ENCODE data around the gene ADD3. TPM values are rescaled to one million over a fixed set of nuclear protein-coding genes. Genes with fewer than 3 reads are reported as not detected.

Gene ADD3
- total and polyA plus RNA-seq, 4 donors = 15.4 to 55.9 (median 22.8) TPM

DNA sequence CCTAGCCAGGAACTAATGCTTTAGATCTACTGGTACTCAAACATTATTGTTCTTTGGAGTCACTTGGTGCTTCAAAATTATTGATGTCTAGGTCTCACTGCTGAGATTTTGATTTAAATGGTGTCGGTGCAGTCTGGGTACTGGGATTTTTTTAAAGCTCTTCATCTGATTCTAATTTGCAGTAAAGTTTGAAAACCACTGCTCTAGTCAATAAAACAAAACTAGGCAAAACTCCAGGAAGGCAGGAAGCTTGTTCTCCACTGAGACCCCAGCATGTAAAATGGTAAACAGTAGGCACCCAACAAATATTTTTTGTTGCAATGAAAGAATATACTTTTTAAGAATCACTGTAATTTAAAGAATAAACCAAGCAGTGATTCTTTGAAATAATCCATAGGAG, 49.7 kb downstream of the ADD3 start:
- WGBS = 82% methylated on average over 1 of the region's 1 CpG
- no peaks in the 10 kb centered on the region for H3K36me3 ChIP-seq (ENCODE audit: control insufficient read depth in 4 of 4, insufficient read depth in 3 of 4, low read depth in 1 of 4, low read length in 3 of 4)
- TF ChIP-seq, protein P1, sequence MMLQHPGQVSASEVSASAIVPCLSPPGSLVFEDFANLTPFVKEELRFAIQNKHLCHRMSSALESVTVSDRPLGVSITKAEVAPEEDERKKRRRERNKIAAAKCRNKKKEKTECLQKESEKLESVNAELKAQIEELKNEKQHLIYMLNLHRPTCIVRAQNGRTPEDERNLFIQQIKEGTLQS (IDR thresholded peaks at IDR 0.05) = no peak
- TF ChIP-seq TAF1 (conservative IDR thresholded peaks at IDR 0.05) (no peak), GABPA (IDR thresholded peaks at IDR 0.05 in 1 of 2, conservative IDR thresholded peaks at IDR 0.05 in 1 of 2) (no peak), FOXA1 (IDR thresholded peaks at IDR 0.05) (no peak), CTCF (IDR thresholded peaks at IDR 0.05; ENCODE audit: low read depth, low read length, missing input control) (no peak), RAD21 (IDR thresholded peaks at IDR 0.05) (no peak), FOXA2 (IDR thresholded peaks at IDR 0.05) (no peak), YY1 (IDR thresholded peaks at IDR 0.05) (no peak), HNF4A (conservative IDR thresholded peaks at IDR 0.05) (no peak), EGR1 (IDR thresholded peaks at IDR 0.05; ENCODE audit: low read depth in 2 of 2) (no peak), JUND (IDR thresholded peaks at IDR 0.05) (no peak), NR2F2 (IDR thresholded peaks at IDR 0.05) (no peak), SP1 (IDR thresholded peaks at IDR 0.05) (no peak)
- TF ChIP-seq, protein P2, sequence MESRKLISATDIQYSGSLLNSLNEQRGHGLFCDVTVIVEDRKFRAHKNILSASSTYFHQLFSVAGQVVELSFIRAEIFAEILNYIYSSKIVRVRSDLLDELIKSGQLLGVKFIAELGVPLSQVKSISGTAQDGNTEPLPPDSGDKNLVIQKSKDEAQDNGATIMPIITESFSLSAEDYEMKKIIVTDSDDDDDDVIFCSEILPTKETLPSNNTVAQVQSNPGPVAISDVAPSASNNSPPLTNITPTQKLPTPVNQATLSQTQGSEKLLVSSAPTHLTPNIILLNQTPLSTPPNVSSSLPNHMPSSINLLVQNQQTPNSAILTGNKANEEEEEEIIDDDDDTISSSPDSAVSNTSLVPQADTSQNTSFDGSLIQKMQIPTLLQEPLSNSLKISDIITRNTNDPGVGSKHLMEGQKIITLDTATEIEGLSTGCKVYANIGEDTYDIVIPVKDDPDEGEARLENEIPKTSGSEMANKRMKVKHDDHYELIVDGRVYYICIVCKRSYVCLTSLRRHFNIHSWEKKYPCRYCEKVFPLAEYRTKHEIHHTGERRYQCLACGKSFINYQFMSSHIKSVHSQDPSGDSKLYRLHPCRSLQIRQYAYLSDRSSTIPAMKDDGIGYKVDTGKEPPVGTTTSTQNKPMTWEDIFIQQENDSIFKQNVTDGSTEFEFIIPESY (IDR thresholded peaks at IDR 0.05) = no peak
- H3K4me3 ChIP-seq (ENCODE audit: low read depth in 1 of 3, low read length in 3 of 3) = no peak overlapping the region
- no peak overlapping the region for H3K9ac ChIP-seq (ENCODE audit: low read depth in 1 of 2, low read length in 2 of 2)
- peaks cover 0 to 9% (median 2%) of the 10 kb centered on the region in 4 donors for H3K4me1 ChIP-seq (ENCODE audit: control insufficient read depth in 4 of 4, insufficient read depth in 4 of 4, low read length in 3 of 4)
- DNase-seq (ENCODE audit: low spot score) = no peak
- no peaks in the 10 kb centered on the region for H3K9me3 ChIP-seq (ENCODE audit: control insufficient read depth in 4 of 4, low read length in 3 of 4)
- H3K27ac ChIP-seq (ENCODE audit: low read depth in 1 of 2, low read length in 2 of 2) = no peak overlapping the region
- no peaks in the 10 kb centered on the region for H3K27me3 ChIP-seq (ENCODE audit: control insufficient read depth in 4 of 4, insufficient read depth in 4 of 4, low read length in 3 of 4)

GRCh38 chr10:110058212-110058611, 50.4 kb downstream of the ADD3 start:
- Histone ChIP-seq H3K27ac (ENCODE audit: low read depth in 1 of 2, low read length in 2 of 2) (no peak overlapping the region), H3K9me3 (ENCODE audit: control insufficient read depth in 4 of 4, low read length in 3 of 4) (no peaks in the 10 kb centered on the region), H3K9ac (ENCODE audit: low read depth in 1 of 2, low read length in 2 of 2) (no peak overlapping the region), H3K36me3 (ENCODE audit: control insufficient read depth in 4 of 4, insufficient read depth in 3 of 4, low read depth in 1 of 4, low read length in 3 of 4) (no peaks in the 10 kb centered on the region), H3K27me3 (ENCODE audit: control insufficient read depth in 4 of 4, insufficient read depth in 4 of 4, low read length in 3 of 4) (no peaks in the 10 kb centered on the region), H3K4me3 (ENCODE audit: low read depth in 1 of 3, low read length in 3 of 3) (no peak overlapping the region), H3K4me1 (ENCODE audit: control insufficient read depth in 4 of 4, insufficient read depth in 4 of 4, low read length in 3 of 4) (peaks cover 0 to 9% (median 2%) of the 10 kb centered on the region in 4 donors)
- 68% methylated on average over 5 of the region's 5 CpGs for WGBS
- TF ChIP-seq, protein P3, sequence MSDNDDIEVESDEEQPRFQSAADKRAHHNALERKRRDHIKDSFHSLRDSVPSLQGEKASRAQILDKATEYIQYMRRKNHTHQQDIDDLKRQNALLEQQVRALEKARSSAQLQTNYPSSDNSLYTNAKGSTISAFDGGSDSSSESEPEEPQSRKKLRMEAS (IDR thresholded peaks at IDR 0.05) = no peak
- TF ChIP-seq JUND (IDR thresholded peaks at IDR 0.05) = no peak
- no peak for TF ChIP-seq SP1 (IDR thresholded peaks at IDR 0.05)
- TF ChIP-seq, protein P1 (IDR thresholded peaks at IDR 0.05) = no peak
- TF ChIP-seq FOXA2 (IDR thresholded peaks at IDR 0.05) = no peak
- TF ChIP-seq, protein P2 (IDR thresholded peaks at IDR 0.05) = no peak
- TF ChIP-seq, protein P4, sequence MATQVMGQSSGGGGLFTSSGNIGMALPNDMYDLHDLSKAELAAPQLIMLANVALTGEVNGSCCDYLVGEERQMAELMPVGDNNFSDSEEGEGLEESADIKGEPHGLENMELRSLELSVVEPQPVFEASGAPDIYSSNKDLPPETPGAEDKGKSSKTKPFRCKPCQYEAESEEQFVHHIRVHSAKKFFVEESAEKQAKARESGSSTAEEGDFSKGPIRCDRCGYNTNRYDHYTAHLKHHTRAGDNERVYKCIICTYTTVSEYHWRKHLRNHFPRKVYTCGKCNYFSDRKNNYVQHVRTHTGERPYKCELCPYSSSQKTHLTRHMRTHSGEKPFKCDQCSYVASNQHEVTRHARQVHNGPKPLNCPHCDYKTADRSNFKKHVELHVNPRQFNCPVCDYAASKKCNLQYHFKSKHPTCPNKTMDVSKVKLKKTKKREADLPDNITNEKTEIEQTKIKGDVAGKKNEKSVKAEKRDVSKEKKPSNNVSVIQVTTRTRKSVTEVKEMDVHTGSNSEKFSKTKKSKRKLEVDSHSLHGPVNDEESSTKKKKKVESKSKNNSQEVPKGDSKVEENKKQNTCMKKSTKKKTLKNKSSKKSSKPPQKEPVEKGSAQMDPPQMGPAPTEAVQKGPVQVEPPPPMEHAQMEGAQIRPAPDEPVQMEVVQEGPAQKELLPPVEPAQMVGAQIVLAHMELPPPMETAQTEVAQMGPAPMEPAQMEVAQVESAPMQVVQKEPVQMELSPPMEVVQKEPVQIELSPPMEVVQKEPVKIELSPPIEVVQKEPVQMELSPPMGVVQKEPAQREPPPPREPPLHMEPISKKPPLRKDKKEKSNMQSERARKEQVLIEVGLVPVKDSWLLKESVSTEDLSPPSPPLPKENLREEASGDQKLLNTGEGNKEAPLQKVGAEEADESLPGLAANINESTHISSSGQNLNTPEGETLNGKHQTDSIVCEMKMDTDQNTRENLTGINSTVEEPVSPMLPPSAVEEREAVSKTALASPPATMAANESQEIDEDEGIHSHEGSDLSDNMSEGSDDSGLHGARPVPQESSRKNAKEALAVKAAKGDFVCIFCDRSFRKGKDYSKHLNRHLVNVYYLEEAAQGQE (IDR thresholded peaks at IDR 0.05) = no peak
- no peak for TF ChIP-seq HNF4G (IDR thresholded peaks at IDR 0.05)
- no peak for TF ChIP-seq FOXA1 (IDR thresholded peaks at IDR 0.05)
- no peak for TF ChIP-seq YY1 (IDR thresholded peaks at IDR 0.05)
- TF ChIP-seq EGR1 (IDR thresholded peaks at IDR 0.05; ENCODE audit: low read depth in 2 of 2) = no peak
- no peak for TF ChIP-seq TAF1 (conservative IDR thresholded peaks at IDR 0.05)
- DNase-seq (ENCODE audit: low spot score) = no peak
